ENCODE results near the gene GCAT. TPM values are rescaled to one million over a fixed set of nuclear protein-coding genes. Genes with fewer than 3 reads are reported as not detected.

Gene GCAT
- total and polyA plus RNA-seq, 2 of the 13 experiments (the other 11 are each of a cell fraction or from before 2014, with no cell fraction given): 28.0 to 50.3 TPM

- TF ChIP-seq HNF1B (CRISPR knock-in tag; IDR thresholded peaks at IDR 0.05) (0 out of 2 replicates have a peak, but pooled peaks have one; percentile 23), DBP (CRISPR knock-in tag; IDR thresholded peaks at IDR 0.05; ENCODE audit: not compliant biosample characterization) (no peak), PRDM4 (CRISPR knock-in tag; IDR thresholded peaks at IDR 0.05; ENCODE audit: borderline replicate concordance) (no peak), ELF3 (CRISPR knock-in tag; IDR thresholded peaks at IDR 0.05) (no peak), PATZ1 (CRISPR knock-in tag; IDR thresholded peaks at IDR 0.05) (0 out of 2 replicates have a peak, but pooled peaks have one; percentile 20), ZFP36L1 (CRISPR knock-in tag; IDR thresholded peaks at IDR 0.05) (no peak), NFIC (IDR thresholded peaks at IDR 0.05; ENCODE audit: low read length) (no peak), THAP7 (CRISPR knock-in tag; IDR thresholded peaks at IDR 0.05) (no peak), KDM5A (IDR thresholded peaks at IDR 0.05; ENCODE audit: borderline replicate concordance, low read length) (no peak), CEBPZ (IDR thresholded peaks at IDR 0.05; ENCODE audit: low read length) (no peak), CTCF (CRISPR knock-in tag; IDR thresholded peaks at IDR 0.05) (peak; percentile 68), HDAC1 (CRISPR knock-in tag; IDR thresholded peaks at IDR 0.05) (no peak), CREBL2 (CRISPR knock-in tag; IDR thresholded peaks at IDR 0.05; ENCODE audit: borderline replicate concordance) (no peak)
Observed at GRCh38 chr22:37781434-37782059, 26.2 kb upstream of the GCAT start (continued).
